GM18907 (cell line): ENCODE data around the gene PCDHGC4.

Source experiments
- ATAC-seq: cut with Tn5 transposase; IDR thresholded peaks from one replicate; pipeline ENCODE4 v1.9.1; 2021; ENCODE audit warnings: mild to moderate bottlenecking, moderate library complexity; ENCODE audit not compliant: unreplicated experiment

PCDHGC4 gene

DNA sequence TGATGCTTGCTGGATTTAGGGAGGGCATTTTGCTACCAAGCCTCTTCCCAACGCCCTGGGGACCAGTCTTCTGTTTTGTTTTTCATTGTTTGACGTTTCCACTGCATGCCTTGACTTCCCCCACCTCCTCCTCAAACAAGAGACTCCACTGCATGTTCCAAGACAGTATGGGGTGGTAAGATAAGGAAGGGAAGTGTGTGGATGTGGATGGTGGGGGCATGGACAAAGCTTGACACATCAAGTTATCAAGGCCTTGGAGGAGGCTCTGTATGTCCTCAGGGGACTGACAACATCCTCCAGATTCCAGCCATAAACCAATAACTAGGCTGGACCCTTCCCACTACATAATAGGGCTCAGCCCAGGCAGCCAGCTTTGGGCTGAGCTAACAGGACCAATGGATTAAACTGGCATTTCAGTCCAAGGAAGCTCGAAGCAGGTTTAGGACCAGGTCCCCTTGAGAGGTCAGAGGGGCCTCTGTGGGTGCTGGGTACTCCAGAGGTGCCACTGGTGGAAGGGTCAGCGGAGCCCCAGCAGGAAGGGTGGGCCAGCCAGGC is 27.0 kb downstream of the PCDHGC4 start:
- ATAC-seq, result no peak

DNA sequence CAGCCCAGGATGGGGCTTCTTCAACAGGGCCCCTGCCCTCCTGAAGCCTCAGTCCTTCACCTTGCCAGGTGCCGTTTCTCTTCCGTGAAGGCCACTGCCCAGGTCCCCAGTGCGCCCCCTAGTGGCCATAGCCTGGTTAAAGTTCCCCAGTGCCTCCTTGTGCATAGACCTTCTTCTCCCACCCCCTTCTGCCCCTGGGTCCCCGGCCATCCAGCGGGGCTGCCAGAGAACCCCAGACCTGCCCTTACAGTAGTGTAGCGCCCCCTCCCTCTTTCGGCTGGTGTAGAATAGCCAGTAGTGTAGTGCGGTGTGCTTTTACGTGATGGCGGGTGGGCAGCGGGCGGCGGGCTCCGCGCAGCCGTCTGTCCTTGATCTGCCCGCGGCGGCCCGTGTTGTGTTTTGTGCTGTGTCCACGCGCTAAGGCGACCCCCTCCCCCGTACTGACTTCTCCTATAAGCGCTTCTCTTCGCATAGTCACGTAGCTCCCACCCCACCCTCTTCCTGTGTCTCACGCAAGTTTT is 27.6 kb downstream of the PCDHGC4 start:
- ATAC-seq, result peak; percentile 19

DNA sequence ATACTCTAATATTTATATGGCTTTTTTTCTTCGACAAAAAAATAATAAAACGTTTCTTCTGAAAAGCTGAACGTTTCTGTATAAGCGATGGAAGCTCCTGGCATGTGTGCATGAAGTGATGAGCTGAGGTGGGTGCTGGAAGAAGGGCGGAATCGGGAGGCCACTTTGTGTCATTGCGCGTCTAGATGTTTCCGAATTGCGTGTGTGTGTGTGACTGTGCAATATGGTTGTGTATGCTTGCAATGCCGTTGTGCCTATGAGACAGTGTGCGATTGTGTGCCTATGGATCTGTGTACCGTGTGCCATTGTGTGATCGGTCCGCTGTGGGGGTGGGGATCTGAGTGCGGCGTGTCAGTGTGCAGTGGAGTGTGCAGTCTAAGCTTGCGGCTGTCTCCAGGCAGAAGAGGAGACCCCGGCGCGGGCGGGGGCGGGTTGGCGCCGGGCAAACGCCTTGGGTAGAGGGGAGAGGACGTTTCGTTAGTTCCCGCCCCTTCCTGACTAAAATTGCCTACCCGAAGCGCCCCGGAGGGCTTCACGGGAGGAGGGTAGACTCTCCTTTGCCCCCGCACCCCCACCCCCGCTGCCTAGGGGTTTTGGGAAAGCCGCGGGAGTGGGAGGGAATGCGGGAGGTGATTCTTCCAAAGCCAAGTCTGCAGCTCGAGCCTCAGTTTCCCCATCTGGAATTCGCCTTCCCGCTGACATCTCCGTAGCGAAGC is 28.2 kb downstream of the PCDHGC4 start:
- no peak for ATAC-seq

DNA sequence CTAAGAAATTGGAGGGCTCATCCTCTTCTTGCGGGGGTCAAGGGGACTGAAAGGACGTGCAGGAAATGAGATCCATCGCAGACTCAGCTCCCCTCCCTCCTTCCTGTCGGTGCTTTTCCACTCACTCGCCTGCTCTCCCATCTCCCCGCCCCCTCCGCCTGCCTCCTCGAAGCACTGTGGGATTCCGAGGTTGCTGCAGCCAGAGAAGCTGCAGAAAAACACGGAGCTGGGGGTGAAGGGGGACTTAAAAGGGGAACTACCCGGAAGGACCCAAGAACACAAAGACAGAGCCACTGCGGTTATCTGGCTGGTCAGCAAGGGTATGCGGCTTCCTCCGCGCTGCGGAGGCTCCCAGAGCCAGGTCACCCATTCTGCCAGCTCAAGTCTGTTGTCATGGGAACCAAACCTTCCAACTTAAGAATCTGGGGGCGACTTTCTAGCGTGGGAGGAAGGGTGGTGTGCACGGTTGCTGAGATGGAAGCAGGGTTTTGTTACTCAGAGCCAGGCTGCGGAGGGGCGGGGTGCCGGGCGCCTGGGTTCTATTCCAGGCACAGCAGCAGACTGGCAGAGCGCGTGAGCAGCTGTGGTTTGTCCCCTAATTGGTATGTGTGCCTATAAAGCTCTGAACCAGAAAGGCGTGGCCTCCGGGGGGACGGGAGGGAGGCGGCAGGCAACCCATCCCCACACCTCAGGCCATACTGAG is 28.9 kb downstream of the PCDHGC4 start:
- ATAC-seq, result peak; percentile 33

DNA sequence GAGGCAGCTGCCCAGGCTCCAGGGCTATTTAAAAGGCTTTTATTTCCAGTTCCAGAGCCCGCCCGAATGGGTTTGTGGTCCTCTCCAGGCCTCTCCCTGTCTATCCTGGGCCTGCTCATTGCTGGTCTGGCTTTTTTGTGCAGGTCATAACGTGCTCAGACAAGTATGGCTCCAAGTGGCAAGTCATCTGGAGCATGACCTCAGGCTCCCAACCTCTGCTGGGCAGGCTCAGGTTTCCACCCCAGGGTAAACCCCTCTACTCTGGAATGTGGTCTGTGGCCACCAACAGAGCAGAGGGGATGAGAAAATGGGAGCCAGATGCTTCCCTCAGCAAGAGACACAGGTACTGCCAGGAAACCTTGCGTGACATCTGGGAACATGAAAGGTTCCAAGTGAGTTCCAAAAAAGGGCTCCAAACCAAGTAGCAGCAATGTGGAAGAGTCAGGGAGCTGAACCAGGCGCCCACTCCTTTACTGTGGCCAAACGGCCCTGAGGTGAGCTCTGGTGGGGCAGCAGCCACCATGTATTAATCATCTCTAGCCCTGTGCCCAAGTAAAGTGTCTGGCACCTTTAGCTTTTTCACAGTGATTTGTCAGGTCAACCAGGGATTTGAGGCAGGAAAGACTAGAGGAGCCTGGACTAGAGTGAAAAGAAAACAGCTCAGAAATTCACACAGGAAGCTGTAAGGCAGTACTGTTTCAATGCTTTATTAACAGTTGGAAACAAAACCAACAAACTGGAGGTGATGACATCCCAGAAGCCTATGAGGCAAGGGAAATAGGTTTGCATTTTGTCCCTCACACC is 29.7 kb downstream of the PCDHGC4 start:
- ATAC-seq, result peak; percentile 18

DNA sequence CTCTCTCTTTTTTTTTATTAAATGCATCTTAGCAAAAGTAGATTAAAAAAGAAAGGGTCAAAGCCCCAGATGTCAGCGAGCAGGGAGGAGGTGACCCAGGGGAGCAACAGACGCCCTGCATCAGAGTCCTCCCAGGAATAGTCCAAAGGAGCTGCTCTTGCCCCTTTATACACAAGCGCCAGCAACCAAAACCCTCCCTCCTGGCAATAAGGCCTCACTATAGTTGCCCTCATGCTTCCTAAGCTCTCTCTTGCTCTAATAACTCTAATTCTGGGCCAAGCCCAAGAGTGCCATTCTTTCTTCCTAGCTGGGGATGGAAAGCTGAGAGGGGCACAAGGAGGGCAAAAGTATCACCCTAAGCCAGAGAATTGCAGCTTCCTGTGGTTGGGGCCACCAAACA is 30.3 kb downstream of the PCDHGC4 start:
- ATAC-seq, result no peak

DNA sequence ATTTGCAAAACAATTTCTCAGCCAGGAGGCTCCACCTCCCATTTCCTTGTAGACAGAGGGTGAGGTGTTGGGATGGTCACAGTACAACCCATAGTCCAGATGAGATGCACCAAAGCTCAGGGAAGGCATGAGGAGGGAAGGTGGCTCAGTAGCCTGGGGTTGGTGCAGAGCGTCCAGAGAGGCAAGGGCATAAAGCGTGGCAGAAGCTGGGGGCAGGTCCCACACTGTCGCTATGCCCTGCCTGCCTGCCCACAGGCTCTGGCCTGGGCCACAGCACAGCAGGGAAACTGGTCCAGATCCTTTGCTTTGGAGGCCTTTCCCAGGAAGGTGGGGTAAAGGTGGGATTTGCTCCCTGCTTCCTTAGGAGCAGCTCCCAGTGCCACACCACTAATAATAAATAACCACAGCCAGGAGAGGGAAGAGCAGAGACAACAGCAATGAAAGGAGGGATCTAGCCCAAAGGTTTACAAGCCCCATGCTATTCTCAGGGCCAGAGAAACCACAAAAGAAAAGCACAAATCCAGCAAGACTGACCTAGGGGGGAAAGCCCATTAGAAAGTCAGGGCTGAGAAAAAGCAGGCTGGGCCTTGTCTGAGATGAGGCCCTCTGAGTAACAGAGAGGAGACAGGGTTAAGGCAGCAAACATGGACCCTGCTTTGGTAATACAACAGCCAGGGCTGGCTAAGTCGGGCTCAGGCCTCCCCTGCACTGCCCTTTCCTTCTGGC is 31.3 kb downstream of the PCDHGC4 start:
- ATAC-seq, result no peak

DNA sequence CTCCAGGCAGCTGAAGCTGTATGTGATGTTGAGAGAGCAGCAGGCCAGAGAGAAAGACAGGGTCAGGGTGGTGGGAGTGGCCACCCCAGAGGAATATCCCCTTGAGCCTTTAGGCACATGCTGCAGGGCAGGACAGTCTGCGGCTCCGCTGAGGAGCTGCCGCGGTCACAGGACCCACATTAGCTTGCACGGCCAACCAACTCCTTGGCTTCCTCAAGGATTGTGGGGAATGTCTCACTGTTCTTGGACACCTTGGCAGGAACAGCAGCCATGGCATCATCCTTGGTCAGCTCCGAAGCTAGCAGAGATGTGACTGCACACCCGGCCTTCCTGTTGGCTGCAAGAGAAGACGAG is 31.8 kb downstream of the PCDHGC4 start:
- ATAC-seq, result no peak

DNA sequence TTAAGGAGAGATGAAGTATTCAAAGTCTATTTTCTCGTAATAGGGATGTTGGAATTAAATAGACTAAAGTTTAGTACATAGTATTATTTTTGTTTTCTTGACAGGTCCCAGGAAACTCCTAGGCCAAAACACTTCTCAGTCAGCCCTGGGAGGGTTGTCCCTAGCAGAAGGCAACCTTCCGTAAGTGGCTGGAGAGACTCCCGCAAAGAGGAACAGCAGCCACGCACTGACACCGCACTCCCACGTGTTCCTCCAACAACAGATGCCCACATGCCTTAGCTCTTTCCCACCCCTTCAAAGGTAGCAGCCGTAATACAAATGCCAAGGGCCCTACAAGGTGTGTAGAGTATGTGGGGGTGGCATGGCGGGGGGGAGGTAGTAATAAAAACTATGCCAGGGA is 32.5 kb downstream of the PCDHGC4 start:
- no peak for ATAC-seq

DNA sequence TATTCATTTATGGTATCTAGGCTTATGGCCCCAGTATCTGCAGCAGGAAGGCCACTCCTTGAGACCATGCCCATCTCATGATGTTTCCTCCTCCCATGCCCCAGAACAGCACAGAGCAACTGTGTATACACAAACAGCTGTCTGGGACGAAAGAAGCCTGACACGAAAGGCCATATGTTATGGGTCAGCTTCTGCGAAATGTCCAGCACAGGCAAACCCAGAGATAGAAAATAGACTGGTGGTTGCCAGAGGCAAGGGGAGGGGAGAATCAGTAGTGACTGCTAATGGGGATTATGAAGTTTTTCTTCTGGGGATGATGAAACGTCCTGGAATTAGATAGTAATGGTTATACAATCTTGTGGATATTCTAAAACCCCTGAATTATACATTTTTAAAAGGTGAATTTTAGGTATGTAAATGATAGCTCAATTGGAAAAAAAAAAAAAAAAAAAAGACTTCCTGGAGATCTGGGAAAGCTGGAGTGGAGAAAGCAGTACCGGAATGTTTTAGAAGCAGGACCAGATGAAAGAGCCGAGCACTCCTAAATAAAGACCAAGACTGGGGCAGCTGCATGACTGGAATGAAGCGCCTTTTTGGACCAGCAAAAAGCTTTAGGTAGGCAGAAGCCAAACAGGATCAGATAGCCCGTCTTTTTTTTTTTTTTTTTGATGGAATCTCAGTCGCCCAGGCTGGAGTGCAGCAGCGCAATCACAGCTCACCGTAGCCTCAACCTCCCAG is 33.2 kb downstream of the PCDHGC4 start:
- no peak for ATAC-seq

DNA sequence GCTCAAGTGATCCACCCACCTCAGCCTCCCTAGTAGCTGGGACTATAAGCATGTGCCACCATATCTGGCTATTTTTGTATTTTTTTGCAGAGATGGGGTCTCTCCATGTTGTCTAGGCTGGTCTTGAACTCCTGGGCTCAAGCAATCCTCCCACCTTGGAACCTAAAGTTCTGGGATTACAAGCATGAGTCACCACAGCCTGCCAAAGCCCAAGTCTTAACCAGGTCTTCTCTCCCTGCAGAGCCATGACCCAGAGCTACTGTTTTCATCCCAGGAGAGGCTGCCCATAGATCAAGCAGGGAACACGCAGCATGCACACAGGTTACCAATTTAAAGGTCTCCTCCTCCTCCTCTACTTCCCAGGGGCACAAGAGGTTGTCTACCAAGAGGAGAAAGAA is 33.8 kb downstream of the PCDHGC4 start:
- no peak for ATAC-seq

DNA sequence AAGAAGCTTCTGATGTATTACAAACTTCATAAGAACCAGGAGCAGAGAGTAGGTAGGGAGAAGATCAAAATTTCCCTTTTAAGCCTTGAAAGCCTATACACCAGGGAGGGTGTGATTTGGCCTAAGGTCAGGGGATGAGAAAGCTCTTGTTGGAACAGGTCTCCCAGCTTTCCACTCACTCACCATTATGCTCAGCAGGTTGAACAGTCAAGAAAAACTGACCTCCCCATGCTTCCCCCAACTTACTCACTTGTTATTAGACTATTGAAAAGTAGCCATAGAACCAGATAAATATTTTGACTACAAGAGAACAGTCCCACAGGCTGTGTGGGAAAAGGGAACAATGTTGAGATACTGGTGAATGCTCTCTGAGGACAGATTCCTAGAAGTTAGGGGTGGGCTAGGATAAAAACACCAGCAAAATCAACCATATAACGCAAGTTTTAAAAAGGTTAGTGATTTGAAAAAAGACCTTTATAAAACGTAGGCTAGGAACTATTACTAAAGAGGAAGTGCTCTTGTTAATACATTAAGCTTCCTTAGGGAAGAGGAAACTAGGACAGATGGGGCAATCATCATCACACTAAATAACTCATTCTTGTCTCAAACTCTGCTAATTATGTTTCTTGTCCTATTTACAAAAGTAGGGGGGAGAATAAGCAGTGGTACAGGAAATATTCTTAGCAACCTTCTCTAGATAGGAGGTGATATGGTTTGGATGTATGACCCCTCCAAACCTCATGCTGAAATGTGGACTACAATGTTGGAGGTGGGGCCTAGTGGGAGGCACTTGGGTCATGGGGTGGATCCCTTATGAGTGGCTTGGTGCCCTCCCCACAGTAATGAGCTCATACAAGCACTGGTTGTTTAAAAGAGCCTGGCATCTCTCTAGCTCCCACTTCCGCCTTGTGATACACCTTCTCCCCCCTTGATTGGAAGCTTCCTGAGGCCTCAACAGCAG is 35.1 kb downstream of the PCDHGC4 start:
- ATAC-seq, result no peak

DNA sequence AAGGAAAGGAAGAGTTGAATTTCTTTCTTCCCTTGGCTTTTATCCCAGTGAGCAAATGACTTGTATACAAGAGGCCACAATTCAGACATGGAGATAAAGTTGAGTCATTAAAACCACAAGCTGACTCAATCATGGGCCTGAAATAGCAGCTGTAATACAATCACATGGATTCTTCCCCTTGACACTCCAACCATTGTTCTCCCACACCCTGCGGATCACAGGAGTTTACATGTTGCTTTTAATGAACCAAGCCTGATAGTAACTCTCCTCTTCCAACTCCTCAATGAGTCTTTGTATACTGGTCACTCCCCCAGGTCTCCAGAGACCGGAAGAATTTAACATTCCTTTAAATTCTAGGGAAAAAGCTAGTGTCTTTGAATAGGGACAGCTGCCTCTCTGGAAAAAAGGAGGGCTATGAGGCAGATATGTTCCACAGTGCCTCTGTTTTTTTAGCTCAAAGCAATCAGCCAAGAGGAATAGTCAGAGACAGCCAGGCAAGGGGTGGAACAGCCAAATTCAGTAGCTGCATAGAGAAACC is 36.5 kb downstream of the PCDHGC4 start:
- ATAC-seq, result no peak

DNA sequence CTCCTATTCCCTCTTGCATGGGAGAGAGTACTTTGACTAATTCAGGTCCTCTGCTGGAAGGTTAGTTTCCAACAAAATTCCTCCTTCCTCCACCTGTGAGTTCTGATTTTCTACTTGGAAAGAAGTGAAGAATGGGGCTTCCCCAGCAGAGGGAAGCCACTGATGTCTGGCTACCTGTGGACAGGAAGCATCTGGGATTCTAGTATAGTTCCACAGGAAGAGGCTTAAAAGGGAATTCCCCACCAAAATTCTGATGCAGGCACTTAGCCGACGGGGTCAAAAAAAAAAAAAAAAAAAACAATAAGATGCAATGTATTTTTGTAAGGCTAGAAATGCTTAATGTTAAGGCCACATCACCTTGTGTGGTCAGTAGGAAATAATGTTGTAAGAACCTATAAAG is 37.5 kb downstream of the PCDHGC4 start:
- ATAC-seq, result no peak

DNA sequence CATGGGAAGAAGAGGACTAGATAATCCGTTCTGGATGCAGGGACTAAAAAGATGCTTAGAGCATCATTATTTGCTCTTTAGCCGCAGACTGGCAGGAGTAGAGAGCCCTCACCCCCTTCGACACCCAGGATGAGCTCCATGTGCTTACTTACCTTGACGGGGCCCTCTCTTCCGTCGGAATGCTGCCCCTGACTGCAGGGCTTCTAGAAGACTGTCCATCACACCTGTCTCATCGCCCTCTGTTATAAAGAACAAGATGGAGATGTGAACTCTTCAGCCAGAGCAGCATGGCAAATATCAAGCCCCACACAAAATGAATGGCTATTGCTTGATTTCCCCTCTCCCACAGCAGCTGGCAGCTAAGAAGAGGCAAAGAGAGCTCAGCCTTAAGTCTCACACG is 39.2 kb downstream of the PCDHGC4 start:
- no peak for ATAC-seq

DNA sequence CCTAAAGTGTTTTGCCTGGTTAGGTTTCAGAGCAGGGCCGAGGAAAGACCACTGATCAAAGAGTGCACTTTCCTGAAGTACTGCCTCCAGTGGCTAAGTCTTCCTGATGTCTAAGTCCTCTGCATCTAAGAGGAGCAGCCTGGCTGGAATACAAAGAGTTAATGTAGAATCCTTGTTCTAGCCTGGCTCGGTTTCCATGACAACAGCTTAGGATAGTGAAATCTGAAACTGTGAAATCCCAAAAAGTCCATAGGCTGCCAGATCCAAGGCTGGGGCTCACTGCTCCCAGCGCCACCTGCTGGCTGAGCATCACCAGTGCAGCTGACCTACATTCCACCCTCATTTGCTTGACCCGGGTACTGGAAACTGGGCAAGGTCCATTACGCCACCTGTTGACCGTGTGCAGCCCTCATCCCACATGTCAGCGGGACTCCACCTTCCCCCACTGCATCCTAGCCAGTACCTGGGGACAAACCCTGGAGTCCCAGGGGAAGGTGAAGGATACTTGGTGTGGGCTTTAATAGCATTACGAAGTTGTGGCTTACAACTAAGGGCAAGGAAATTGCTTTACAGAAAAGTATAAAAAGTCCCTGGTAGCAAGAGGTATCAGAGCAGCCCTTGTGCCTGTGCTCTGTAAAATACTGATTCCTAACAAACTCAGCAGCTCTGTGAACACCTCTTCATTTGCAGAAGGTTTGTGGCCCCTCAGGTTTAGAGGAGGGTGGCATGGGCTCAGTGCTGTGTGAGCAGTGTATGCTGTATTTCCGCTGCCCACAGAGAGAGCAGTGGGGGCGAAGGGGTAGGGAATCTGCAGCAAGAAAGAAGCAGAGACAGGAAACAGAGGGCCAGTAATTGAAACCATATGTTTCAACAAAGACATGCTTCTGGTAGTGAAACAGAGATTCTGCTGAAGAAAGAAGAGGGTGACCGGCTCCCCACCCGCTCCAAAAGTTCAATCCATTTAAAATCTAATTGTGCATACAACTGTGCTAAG is 40.1 kb downstream of the PCDHGC4 start:
- ATAC-seq, result peak; percentile 79

DNA sequence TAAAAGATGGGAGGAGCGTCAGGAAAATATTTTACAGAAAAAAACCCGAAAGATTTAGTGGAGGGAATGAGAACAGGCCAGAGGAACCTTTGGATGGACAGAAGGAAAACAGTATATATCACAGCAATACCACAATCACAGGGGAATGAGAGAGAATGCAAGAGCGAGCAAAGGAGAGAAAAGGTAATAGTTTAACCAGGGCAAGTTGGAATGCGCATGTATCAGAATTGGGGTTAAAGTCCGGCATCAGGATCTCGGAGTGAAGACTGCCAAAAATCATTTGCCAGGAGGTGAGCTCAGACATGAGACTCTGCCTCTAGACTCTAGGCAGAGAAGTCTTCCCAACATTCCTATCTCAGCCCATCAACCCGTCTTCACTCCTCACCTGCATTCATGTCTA is 40.8 kb downstream of the PCDHGC4 start:
- no peak for ATAC-seq
